ENCODE measurements around the gene CDH13. TPM values are rescaled to one million over a fixed set of nuclear protein-coding genes. Genes with fewer than 3 reads are reported as not detected.

CDH13 gene
- polyA plus RNA-seq, 1 experiment, result 113 TPM

DNA sequence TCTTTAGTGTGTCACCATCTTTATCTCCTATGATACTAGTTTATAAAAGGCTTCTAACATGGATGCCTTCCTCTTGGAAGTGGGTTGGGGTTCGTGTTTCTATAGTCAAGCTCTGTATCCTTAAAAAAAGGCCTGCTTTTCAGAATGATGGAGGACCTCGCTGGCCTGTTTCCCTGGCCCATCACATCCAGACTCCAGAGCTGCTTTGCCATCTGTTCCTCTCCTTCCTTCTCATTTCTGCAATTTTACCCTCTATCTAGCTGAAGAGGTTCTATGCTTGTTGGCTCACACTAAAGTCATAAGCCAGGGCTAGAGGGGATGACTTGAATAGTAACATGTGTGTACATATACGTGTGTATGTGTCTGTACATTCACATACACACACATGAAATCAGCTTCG, 730.2 kb downstream of the CDH13 start:
- CTCF ChIA-PET, result interaction anchor here (0.6 to 2.2 kb wide), 15 partner anchors 9 to 1093 kb away, joined by 3 to 18 read pairs (median 3); no protein-coding TSS in a partner anchor
- TF ChIP-seq, protein P1, sequence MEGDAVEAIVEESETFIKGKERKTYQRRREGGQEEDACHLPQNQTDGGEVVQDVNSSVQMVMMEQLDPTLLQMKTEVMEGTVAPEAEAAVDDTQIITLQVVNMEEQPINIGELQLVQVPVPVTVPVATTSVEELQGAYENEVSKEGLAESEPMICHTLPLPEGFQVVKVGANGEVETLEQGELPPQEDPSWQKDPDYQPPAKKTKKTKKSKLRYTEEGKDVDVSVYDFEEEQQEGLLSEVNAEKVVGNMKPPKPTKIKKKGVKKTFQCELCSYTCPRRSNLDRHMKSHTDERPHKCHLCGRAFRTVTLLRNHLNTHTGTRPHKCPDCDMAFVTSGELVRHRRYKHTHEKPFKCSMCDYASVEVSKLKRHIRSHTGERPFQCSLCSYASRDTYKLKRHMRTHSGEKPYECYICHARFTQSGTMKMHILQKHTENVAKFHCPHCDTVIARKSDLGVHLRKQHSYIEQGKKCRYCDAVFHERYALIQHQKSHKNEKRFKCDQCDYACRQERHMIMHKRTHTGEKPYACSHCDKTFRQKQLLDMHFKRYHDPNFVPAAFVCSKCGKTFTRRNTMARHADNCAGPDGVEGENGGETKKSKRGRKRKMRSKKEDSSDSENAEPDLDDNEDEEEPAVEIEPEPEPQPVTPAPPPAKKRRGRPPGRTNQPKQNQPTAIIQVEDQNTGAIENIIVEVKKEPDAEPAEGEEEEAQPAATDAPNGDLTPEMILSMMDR (IDR thresholded peaks at IDR 0.05; ENCODE audit: insufficient read depth, low read depth, low read length), result no peak
- no peak overlapping the region for H3K4me3 ChIP-seq (ENCODE audit: low read depth, low read length)
- POLR2A ChIA-PET, result no interaction called here
- no peak for DNase-seq (ENCODE audit: low read depth)
- H3K27me3 ChIP-seq (ENCODE audit: control insufficient read depth, insufficient read depth, low read length), result no peaks in the 10 kb centered on the region
- H3K36me3 ChIP-seq (ENCODE audit: control insufficient read depth, insufficient read depth, low read length), result no peaks in the 10 kb centered on the region

DNA sequence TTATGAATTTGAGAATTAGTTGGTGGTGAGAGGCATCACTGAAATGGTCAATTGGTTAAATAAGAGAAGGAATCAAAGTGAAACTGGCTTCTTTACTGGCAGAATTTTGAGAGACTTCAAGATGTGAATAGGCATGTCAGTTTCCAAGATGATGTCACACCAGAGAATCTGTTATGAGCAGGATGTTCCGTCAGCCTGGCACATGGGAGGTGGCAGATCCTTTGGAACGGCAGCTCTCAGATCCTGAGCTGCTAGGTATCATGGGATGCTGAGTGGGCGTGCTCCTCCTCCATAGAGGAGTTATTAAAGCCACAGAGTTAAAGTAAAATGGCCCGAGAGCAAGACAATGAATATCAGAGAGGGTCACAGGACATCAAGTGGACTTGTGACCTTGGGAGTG, 736.8 kb downstream of the CDH13 start:
- Histone ChIP-seq H3K27me3 (ENCODE audit: control insufficient read depth, insufficient read depth, low read length) (no peaks in the 10 kb centered on the region), H3K4me3 (ENCODE audit: low read depth, low read length) (no peak overlapping the region), H3K36me3 (ENCODE audit: control insufficient read depth, insufficient read depth, low read length) (no peaks in the 10 kb centered on the region)
- TF ChIP-seq, protein P1 (IDR thresholded peaks at IDR 0.05; ENCODE audit: insufficient read depth, low read depth, low read length), result no peak
- ChIA-PET POLR2A (no interaction called here), CTCF (no interaction called here)
- DNase-seq (ENCODE audit: low read depth), result no peak

DNA sequence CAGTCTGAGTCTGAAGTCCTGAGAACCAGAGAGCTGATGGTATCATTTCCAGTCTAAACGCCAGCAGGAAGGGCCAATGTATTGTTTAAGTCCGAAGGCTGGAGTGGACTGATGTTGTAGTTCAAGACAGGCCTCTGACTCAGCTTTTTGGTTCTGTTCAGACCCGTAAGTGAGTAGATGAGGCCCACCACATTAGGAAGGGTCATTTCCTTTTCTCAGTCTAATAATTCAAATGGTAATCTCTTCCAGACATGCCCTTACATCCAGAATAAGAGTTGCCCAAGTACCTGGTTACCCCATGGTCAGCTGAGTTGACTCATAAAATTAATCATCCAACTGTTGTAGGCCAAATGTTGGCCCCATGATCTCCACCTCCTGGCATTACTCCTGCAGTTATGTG, 738.4 kb downstream of the CDH13 start:
- no peaks in the 10 kb centered on the region for H3K27me3 ChIP-seq (ENCODE audit: control insufficient read depth, insufficient read depth, low read length)
- H3K4me3 ChIP-seq (ENCODE audit: low read depth, low read length), result no peak overlapping the region
- no peak for DNase-seq (ENCODE audit: low read depth)
- no peaks in the 10 kb centered on the region for H3K36me3 ChIP-seq (ENCODE audit: control insufficient read depth, insufficient read depth, low read length)
- ChIA-PET POLR2A (no interaction called here), CTCF (interaction anchor here (3.9 kb wide), 1 partner anchor 9 kb away, joined by 18 read pairs; no protein-coding TSS in a partner anchor)
- TF ChIP-seq, protein P1 (IDR thresholded peaks at IDR 0.05; ENCODE audit: insufficient read depth, low read depth, low read length), result no peak

DNA sequence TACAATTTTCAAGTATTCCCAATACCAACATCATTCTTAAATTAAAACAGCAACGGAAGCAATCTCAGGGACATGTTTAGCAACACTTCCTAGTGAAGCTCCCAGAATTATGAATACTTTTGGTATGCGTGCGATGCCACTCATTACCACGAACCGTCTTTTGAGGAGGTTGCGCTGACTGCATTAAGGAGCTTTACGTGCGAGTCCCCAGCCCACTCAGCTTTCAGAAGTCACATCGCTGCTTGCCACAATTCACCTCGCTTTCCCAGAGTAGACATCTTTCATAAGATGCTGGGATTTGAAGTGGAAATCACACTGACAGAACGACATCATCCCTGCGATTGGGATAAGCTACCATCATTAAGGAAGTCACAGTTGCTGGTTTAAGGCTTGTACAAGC, 739.5 kb downstream of the CDH13 start:
- no peak overlapping the region for H3K4me3 ChIP-seq (ENCODE audit: low read depth, low read length)
- TF ChIP-seq, protein P1 (IDR thresholded peaks at IDR 0.05; ENCODE audit: insufficient read depth, low read depth, low read length), result no peak
- no peak for DNase-seq (ENCODE audit: low read depth)
- H3K36me3 ChIP-seq (ENCODE audit: control insufficient read depth, insufficient read depth, low read length), result no peaks in the 10 kb centered on the region
- no peaks in the 10 kb centered on the region for H3K27me3 ChIP-seq (ENCODE audit: control insufficient read depth, insufficient read depth, low read length)
- ChIA-PET POLR2A (no interaction called here), CTCF (interaction anchor here (3.9 kb wide), 1 partner anchor 10 kb away, joined by 18 read pairs; no protein-coding TSS in a partner anchor)

DNA sequence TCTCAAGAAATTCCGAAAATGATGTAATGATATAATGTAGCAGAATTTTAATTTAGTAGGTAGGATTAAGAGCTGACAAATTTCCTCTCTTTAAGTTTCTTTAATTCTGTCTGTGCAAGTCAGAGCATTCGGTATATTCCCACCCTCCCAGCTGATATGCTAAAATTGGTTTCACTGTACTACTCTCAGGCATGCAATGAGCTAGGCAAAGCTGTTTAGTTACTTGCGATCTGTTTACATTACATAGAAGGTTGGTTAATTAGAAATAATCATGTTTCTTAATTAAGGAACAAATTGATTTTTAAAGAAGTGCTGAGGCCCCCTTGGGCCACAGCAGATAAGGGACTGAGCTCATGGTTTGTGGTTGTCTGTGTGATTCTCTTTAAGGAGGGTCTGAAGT, 748.2 kb downstream of the CDH13 start:
- H3K4me3 ChIP-seq (ENCODE audit: low read depth, low read length), result no peak overlapping the region
- POLR2A ChIA-PET, result no interaction called here
- no peaks in the 10 kb centered on the region for H3K36me3 ChIP-seq (ENCODE audit: control insufficient read depth, insufficient read depth, low read length)
- no peaks in the 10 kb centered on the region for H3K27me3 ChIP-seq (ENCODE audit: control insufficient read depth, insufficient read depth, low read length)
- TF ChIP-seq, protein P1 (IDR thresholded peaks at IDR 0.05; ENCODE audit: insufficient read depth, low read depth, low read length), result no peak
- CTCF ChIA-PET, result interaction anchor here (0.7 to 2.1 kb wide), 2 partner anchors 18 to 21 kb away, joined by 4 to 6 read pairs; no protein-coding TSS in a partner anchor
- no peak for DNase-seq (ENCODE audit: low read depth)
